NCI-H146 treated with DMSO at 0.1 percent for 48 hours (cell line): ENCODE measurements around the gene MEOX2.

Source experiments
- DNase-seq: peaks from one replicate; lab custom pipeline; 2025; ENCODE audit not compliant: unreplicated experiment; lab: John Stamatoyannopoulos, UW

Gene MEOX2

DNA sequence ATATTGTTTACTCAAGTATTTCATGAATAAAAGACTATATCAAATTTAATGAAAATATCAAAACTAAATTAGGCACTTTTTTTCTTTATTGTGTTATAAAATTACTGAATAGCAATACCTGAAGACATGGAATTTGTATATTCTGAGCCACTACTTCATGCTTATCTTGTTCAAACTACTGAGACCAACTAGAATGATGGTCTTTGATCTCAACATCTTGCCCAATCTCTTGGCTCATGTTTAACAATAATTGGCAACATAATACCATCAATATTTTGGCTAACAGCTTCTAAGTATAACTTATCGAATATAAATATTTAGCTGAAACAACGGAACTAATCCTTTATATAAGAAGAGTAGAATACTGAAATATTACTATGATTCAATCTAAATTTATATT lies 68.2 kb downstream of the MEOX2 start:
- no peak for DNase-seq

DNA sequence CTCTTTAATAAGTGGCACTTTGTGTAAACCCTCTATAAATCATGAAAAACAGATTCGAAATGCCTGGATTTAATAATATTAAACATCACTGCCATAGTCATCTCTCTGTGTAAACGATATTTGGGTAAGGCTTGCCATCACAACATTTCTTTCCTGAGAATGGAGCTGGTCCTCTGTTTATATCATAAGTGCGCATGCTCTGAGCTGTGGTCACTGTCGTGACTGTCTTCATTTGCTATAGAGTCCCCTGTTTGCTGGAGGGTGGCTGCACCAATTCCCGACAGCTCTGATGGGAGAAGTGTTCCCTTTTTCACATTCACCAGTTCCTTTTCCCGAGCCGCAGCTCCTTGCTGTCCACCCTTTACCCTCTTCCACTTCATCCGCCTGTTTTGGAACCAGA lies 74.3 kb downstream of the MEOX2 start:
- no peak for DNase-seq

DNA sequence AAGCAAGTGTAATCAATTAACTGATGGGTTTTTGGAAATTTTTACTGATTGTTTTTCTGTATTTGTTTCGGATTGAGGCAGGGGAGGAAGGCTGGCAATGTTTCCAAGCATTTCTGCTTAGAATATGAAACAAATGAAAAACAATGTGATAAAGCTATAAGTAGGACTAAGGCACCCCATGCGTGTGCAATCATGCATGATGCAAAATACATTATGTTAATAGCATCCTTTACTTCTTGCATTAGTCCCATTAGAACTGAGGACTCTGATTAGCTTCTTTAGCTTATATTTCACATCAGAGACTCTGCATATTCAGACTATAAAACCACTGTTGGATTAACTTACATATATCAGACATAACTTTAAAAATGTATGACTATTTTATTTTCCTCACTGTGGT lies 76.0 kb downstream of the MEOX2 start:
- DNase-seq, result no peak

DNA sequence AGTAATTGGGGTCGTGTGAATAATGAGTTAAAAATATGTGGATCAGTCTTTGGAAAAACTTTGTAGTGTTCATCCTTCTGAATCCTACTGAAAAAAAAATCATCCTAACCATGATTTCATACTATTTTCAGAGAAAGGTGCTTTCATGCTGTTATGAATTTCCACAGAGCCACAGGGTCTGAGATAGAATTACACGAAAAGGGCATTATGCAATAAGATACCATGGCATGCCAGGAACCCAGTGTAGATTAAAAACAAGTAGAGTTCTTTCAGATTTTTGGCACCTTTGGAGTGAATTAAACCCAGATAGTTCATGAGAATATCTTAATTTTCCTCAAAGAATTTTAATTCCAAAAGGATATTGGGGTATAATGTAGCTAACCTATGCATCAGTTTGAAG lies 77.2 kb downstream of the MEOX2 start:
- no peak for DNase-seq

DNA sequence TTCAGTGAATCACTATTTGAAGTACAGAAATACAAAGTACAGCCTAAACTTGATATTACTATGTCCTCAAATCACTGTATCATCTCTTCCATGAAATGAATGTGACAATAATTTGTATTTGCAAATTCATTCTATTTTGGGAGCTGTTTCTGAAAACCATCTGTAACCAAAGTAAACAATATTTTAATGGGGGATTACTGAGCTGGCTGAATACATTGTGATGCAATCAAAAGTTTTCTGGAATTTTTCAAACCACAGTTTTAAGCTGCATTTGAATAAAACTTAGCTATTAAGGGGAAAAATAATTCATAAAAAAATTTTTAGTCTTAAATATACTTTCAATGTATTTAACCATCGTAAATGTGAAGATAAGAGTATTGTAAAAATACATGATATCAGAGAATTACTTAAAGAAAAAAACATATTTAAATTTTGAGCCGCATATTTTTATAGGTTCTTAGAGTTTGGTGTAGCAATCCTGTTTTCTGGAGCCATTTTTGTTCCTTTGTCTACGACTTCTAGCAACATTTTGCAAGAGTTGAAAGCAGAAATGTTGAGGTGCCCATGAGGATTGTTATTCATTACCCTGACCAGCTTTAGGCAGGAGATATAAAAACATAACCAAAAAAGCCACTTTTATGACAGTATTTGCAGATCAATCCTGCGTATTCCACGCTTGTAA lies 78.8 kb downstream of the MEOX2 start:
- no peak for DNase-seq

DNA sequence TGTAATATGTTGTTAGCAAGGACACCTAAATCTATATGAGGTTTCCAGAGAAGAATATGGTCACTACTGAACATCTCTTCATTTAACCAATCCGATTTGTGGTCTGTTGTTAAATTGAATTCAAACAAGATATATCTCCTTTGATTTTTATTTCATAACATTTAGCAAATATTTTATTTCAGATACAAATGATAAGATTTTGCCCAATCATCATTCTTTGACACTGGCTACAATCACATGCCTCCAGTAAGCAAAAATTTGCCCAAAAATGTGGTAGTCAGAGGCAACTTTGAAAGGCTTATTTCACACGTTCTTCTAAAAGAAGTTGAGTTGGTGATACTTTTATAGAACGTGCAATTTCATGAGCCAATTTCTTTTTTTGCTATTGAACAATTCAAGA lies 79.9 kb downstream of the MEOX2 start:
- no peak for DNase-seq

DNA sequence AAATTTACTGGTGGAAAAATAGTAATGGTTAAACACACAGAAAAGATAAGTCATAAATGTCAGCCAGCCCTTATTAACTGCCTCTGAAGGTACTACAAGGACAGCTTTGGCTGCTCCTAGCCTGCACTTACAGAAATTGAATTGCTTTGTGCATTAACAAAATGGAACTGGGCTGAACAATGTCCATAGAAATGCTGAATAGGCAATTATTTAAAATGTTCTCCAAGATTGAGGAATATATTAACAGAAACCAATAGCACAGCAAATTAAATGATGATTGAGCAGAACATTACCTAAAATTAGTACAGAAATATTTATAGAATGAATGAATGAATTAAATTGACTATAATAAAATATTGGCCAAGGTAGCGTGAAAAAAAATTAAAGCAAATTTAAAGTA lies 82.3 kb downstream of the MEOX2 start:
- no peak for DNase-seq

DNA sequence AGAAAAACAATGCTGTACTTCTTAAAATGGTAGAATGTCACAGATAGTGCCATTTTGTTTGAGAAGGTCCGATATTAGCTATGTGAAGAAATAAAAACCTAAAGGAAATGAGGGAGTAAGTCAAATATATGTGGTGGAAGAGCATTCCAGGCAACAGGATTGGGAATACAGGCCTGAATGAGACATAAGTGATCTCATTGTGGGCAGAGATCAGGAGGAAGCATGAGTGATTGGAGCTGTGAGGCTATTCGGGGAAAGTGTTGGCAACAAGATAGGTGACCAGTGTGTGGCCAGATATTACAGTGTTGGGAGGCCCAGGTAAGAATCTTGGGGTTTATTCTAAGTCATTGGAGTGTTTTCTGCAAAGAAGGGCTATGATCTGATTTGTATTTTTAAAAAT lies 83.4 kb downstream of the MEOX2 start:
- no peak for DNase-seq

DNA sequence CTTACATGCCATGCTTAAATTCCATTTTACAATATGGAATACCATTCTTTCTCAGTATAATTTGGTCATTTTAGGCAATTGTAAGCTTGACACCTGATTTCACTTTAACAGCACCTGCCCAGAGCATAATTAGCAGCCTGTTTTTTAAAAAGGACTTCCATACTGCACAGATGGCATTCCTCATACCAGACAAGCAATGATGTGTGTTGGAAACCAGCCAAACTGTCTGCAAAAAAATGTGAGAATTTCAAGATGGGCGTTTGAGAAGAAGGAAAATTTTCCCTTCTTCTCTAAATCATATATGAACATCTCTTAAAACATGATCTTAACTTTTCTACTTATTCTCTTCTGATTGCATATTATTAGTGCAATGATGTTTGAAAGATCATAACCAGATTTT lies 84.2 kb downstream of the MEOX2 start:
- DNase-seq, result peak; percentile 58

DNA sequence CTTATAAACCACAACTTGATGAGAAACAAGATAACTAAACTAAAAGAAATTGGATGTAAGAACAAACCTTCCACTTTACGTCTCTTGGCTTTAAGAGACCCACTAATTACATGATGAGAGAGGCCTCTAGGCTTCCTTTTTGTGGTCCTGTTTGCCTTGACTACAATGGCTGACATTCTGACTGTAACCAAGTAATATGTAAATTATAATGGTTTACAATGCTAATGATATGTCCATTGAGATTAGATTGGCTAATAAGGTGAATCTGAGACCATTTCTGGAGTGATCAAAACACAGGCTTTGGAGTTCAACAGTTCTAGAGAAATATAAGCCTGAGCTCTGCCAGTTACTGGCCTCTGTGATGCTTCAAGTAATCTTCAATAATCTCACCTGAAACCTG lies 85.3 kb downstream of the MEOX2 start:
- DNase-seq, result no peak

DNA sequence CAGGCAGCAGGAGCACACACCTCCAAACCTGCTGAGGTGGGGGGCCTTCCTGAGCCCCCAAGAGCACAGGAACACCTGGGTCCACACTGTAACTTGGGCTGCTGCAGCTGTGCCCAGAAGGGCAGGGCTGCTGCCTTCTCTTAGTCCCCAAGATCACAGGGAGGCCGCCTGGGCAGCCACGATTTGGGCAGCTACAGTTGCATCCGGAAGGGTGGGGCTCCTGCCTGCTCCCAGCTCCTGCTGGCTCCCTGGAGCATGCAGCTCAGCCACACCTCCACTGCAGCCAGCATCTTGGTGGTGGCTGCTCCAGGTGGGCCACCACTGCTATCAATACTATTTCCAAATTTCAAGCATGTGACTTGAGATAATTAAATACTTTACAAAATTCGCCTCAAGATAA lies 86.2 kb downstream of the MEOX2 start:
- no peak for DNase-seq

DNA sequence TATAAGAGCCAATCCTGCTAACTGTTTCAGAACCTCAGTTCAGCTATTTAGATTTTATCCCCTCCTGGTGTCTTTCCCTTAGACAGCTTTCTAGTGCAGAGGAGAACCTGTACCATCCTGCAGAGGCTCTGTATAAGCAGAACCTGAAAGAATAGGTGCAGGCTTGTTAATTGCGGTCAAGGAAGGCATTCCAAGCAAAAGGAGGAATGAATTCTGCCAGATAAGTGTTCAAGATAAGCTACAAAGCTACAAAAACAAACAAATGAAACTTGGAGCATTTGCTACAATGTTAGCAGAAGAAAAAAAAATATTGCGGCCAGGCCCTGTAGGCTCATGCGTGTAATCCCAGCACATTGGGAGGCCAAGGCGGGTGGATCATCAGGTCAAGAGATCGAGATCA lies 92.0 kb downstream of the MEOX2 start:
- no peak for DNase-seq

DNA sequence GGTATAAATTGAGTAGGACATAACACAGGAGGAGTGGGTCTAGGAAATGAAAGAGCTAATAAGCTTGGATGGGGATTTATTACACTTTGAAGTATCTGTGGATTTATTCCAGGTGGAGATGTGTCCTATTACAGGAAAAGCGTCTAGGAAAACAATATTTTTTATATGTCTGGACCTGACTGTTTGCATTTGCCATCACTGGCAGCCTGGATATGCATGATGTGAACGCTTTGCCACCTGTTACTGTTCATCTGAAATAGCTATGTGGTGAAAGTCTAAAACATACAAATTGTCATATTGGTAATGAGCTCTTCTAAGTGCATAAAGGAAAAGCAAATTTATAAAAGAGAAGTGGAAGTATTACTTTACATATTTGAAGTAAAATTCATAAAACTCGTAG lies 93.1 kb downstream of the MEOX2 start:
- DNase-seq, result no peak

DNA sequence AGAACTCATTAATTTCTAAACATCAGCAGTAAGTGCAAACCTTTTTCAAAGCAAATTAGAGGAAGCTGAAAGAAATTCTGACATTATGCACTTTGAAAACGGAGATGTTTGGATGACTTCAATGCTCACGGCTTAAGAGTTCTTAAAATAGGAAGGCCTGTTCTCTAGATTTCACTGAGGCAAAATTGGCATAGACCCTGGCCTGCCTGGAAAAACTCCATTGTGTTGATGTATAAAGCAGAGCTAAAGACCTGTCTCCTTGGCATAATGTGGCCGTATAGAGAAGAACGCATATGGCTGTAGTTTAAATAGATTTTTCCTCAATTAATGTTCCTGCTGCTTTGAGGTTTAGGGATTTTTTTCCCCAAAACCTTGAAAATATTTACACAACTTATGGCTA lies 100.2 kb downstream of the MEOX2 start:
- DNase-seq, result no peak

DNA sequence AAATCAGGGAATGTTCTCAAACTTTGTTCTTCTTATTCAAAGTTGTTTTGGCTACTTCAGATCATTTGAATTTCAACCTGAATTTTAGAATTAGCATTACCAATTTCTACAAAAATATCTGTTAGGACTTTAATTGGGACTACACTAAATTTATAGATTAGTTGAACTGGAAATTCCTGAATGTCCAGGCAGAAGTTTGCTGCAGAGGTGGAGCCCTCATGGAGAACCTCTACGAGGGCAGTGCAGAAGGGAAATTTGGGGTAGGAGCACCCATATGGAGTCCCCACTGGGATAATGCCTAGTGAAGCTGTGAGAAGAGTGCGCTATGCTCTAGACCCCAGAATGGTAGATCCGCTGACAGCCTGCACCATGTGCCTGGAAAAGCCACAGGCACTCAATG lies 101.9 kb downstream of the MEOX2 start:
- no peak for DNase-seq

DNA sequence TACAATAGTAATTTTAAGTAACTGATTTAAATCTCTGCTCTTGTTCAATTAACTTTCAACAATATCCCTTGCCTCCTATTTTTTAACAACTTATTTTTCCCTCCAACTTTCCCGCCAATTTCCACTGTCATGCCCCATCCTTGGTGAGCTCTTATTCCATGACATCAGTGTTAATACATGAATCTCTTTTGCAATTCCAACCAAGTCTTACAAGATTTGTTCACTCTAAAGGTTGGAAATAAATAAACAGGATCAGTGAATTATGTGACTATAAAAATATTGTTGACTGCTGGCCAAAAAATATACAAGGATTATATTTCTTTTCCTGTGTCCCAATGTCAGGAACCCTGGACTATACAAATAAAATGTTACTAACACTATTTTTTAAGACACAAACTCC lies 103.7 kb downstream of the MEOX2 start:
- DNase-seq, result no peak

DNA sequence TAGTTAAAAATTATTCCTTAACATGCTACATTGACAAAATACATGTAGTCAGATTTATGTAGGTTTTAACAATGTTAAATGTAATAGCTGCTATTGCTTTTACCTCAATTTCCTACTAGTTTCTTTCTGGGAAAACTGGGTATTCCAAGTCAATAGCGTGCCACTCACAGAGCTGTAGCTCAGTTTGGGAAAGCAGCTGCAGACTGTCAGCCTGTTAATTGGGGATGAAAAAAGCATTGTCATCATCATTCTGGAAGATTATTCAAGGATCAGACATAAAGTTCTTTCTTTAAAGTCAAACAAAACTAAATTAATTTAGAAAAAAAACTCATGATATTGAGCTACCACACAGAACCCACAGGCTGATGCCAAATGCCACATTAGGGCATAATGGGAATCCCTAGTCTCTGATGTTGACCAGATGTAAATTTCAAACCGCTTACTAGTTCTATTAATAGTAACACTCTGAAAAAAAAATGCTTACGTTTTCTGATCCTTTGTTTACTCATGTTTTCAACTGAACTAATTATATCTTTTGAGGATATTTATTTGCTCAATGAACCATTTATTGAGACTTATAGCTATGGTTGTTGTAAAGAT lies 105.0 kb downstream of the MEOX2 start:
- DNase-seq, result no peak

DNA sequence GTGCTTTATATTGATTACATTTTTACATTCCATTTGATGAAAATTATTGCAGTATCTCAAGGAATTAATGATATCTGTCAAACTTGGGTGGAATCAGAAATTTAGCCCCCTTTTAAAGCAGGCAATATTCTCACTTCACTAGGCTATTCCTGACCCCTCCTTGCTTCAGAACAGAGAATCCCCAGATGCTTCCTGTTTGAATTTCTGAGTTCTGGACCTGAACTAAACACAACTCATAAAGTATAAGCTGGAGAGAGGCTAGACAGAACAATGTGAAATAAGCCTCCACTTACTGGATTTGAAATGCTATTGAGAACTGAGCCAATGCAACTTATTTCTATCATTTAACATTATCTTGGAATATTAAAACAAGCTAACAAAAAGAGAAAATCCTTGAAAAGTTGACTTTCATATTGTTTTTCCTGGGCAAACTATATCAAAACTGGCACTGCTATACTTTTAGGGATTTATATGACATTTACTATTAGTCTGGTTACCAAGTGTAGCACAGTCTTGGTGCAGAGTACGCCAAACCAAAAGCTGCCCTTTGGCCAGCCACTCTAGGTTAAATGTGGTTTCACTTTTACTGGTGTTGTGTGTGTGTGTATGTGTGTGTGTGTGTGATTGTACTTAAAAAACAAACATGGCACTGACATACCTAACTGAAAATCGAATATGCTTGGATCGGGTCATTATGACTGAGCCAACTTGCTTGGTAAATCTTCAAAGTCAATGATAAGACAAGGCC lies 105.7 kb downstream of the MEOX2 start:
- no peak for DNase-seq

DNA sequence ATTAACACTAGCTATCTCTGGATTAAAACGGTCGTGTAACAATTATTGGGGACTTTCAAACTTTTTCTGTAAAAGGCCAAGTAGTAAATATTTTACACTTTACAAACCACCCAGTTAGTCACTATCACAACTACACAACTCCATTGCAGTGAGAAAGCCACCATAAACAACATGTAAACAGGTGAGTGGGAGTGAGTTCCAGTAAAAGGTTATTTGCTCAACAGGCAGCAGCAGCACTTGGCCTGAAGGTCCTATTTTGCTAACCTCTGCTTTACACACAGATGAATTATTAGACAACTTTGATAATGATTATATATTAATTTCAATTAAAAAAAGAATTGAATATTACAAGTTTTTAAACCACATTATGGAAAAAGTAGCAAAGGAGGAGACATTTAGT lies 108.9 kb downstream of the MEOX2 start:
- no peak for DNase-seq

DNA sequence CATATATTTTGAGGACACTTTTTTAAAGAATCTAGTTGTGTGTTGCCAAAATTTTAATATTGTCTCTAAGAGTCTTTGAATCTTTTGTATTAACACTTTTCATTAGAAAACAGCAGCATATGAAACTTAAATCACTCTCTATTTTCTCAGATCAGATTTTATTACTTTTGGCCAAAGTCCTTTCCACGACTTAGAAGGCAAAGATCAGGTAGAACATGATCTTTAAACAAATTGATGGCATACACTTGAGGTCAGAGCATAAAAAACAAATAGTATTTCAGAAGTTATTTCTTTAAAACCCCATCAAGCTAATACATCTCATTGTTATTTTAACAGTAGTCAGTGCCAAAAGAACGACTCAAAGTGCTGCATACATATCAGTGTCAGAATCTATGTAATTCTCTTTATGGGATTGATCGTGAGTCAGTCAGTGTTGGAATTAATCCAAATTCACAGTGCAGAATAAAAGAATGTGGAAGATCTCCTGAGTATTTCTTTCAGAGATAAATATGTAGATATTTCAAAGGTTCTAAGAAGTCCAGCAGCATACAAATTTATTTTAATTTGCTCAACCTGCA lies 115.1 kb downstream of the MEOX2 start:
- DNase-seq, result no peak

DNA sequence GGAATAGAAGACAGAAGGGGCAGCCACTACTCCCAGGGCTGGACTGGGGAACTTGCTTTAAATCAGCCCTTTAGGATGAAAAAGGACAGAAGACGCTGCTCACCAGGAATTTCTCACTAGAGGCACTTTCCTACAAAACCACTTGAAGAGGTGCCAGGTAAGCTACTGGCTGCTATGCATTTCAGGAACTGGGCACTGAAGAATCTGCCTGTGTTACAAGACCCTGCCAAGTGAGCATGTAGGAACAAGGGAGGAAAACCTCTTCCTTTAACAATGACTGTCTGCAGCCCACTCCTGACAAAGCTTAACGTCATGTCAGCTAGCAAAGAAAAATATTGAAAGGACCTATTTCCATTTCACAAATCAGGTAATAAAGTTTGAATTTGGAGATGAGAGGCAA lies 118.8 kb downstream of the MEOX2 start:
- no peak for DNase-seq

DNA sequence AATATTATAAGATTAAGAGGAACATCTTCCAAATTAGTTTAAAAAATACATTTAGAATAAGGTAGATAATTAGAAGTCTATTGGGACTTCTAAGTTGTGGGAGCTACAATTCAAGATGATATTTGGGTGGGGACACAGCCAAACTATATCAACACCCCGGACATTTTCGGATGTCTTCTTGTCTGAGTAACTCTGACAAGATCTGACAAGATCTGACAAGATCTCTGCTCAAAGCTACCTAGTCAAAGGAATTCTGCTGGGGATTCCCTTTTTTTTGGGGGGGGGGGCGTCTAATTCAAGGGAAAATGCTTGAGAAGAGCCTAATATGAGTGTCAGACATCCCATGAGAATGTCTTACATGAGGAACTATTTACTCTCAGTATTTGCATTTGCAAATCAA lies 119.4 kb downstream of the MEOX2 start:
- DNase-seq, result no peak
